Astrocyte (in vitro differentiated cells and primary cell): Measurements from ENCODE around the gene RIT1. TPM values are rescaled to one million over a fixed set of nuclear protein-coding genes. Genes with fewer than 3 reads are reported as not detected.

Experiments
- DNase-seq: peaks from one replicate; pipeline ENCODE4 v3.0.0-alpha.2; 2010; ENCODE audit warnings: low read depth
- FAIRE-seq: peaks from 2 replicates; lab custom pipeline; 2011; peaks lifted over from hg19 to GRCh38; lab: Jason Lieb, UNC
- H2AFZ ChIP-seq: 2 replicates; pipeline ENCODE4 v1.6.0; 2012; ENCODE audit warnings: low read depth, low read length, inconsistent platforms
- H3K27ac ChIP-seq: 2 replicates; pipeline ENCODE4 v1.5.1; 2011; ENCODE audit warnings: low read depth, low read length, inconsistent platforms
- H3K27me3 ChIP-seq: 2 replicates; pipeline ENCODE4 v1.6.0; 2011; ENCODE audit warnings: low read length, inconsistent platforms; ENCODE audit not compliant: insufficient read depth
- H3K36me3 ChIP-seq: 2 replicates; pipeline ENCODE4 v1.5.1; 2011; ENCODE audit warnings: low read length, inconsistent platforms; ENCODE audit not compliant: insufficient read depth
- H3K4me1 ChIP-seq: 2 replicates; pipeline ENCODE4 v1.5.1; 2011; ENCODE audit warnings: low read length, inconsistent platforms; ENCODE audit not compliant: insufficient read depth
- H3K4me2 ChIP-seq: 2 replicates; pipeline ENCODE4 v1.6.0; 2012; ENCODE audit warnings: low read length, inconsistent platforms
- H3K4me3 ChIP-seq: 2 replicates; pipeline ENCODE4 v1.5.1; 2011; ENCODE audit warnings: low read depth, mild to moderate bottlenecking, low read length, inconsistent platforms; ENCODE audit not compliant: insufficient read depth
- H3K79me2 ChIP-seq: 2 replicates; pipeline ENCODE4 v1.6.0; 2012; ENCODE audit warnings: mild to moderate bottlenecking, low read length, inconsistent platforms; ENCODE audit not compliant: insufficient read depth
- H3K9ac ChIP-seq: 2 replicates; pipeline ENCODE4 v1.6.0; 2012; ENCODE audit warnings: mild to moderate bottlenecking, low read length, inconsistent platforms
- H3K9me3 ChIP-seq: 2 replicates; pipeline ENCODE4 v1.5.1; 2012; ENCODE audit warnings: low read depth, mild to moderate bottlenecking, low read length, inconsistent platforms; ENCODE audit not compliant: insufficient read depth
- H4K20me1 ChIP-seq: 2 replicates; pipeline ENCODE4 v1.6.0; 2012; ENCODE audit warnings: low read length, inconsistent platforms; ENCODE audit not compliant: insufficient read depth
- H3K27ac Mint-ChIP-seq: one replicate; pipeline ENCODE4 v1.8.0; 2021; ENCODE audit warnings: mild to moderate bottlenecking, mixed read lengths; ENCODE audit not compliant: unreplicated experiment
- H3K27me3 Mint-ChIP-seq: one replicate; pipeline ENCODE4 v1.8.0; 2021; ENCODE audit warnings: low read depth, mixed read lengths; ENCODE audit not compliant: unreplicated experiment
- H3K36me3 Mint-ChIP-seq: one replicate; pipeline ENCODE4 v1.8.0; 2021; ENCODE audit warnings: low read depth, mixed read lengths; ENCODE audit not compliant: unreplicated experiment
- H3K4me1 Mint-ChIP-seq: one replicate; pipeline ENCODE4 v1.8.0; 2021; ENCODE audit warnings: low read depth, mixed read lengths; ENCODE audit not compliant: unreplicated experiment
- H3K4me3 Mint-ChIP-seq: one replicate; pipeline ENCODE4 v1.8.0; 2021; ENCODE audit warnings: mild to moderate bottlenecking, moderate library complexity, mixed read lengths; ENCODE audit not compliant: unreplicated experiment
- H3K9me3 Mint-ChIP-seq: one replicate; pipeline ENCODE4 v1.8.0; 2021; ENCODE audit warnings: mild to moderate bottlenecking, mixed read lengths; ENCODE audit not compliant: unreplicated experiment
- CTCF ChIP-seq: IDR thresholded peaks from 2 replicates; pipeline ENCODE4 v1.5.1; 2011; ENCODE audit warnings: low read depth, mild to moderate bottlenecking, inconsistent platforms, low read length, moderate library complexity; ENCODE audit not compliant: insufficient read depth
- EZH2 ChIP-seq: IDR thresholded peaks from 2 replicates; pipeline ENCODE4 v1.6.1; 2012; ENCODE audit warnings: mild to moderate bottlenecking, low read length, inconsistent platforms; ENCODE audit not compliant: insufficient read depth
- total RNA-seq: library from RNA; stranded (reverse); gene quantifications from 2 replicates; pipeline ENCODE4 v1.2.1, GENCODE V29; 2021

Gene RIT1
- total RNA-seq, 1 donor from 2014 or later = 59.4 TPM

DNA sequence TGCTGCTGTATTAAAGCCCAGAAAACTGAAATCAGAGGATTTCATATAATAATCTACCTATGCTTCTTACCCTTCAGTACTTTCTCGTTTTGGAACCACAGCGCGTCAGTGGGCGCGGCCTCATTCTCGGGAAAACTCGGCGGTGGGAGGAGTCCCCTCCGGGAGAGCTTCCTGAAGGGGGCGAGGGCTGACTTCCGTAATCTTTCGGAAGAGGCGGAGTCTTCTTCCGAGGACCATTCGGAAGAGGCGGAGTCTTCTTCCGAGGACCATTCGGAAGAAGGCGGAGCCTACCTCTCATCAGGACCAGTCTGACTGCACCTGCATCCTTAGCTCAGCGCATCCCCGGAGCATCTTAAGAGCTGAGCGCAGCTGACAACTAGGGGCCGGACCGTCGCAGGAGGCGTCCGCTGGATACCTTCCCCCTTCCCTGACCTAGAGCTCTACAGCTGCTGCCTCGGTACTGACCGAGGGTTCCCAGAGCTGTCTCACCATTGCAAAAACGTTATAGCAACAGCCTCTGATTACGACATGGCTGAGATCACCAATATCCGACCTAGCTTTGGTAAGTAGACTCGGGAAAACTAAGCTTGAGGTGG is 51.8 kb downstream of the RIT1 start, which contains the start of gene SYT11:
Gene SYT11 (plus strand): TSS at position 334 of the 596 bp plus-strand sequence. CDS start 195 bp downstream, at position 529.
- Histone ChIP-seq H3K9ac (peak within 1 kb of the TSS; percentile 90), H2AFZ (peak within 1 kb of the TSS; percentile 84)

GRCh38 chr1:155858800-155859233 is 52.3 kb downstream of the RIT1 start:
- H3K9me3 Mint-ChIP-seq = no peaks in the 10 kb centered on the region
- no peaks in the 10 kb centered on the region for H3K27me3 ChIP-seq
- peak; percentile 25 for DNase-seq
- peak overlapping the region; percentile 85 for H3K4me2 ChIP-seq
- peaks cover 2% of the 10 kb centered on the region for H3K36me3 ChIP-seq
- no peak for TF ChIP-seq EZH2
- no peak for TF ChIP-seq CTCF
- H3K27ac Mint-ChIP-seq = peak overlapping the region; percentile 84
- H3K27ac ChIP-seq = peak overlapping the region; percentile 75
- peak overlapping the region; percentile 63 for H3K4me3 ChIP-seq
- peaks cover 36% of the 10 kb centered on the region for H3K79me2 ChIP-seq
- H3K9me3 ChIP-seq = no peaks in the 10 kb centered on the region
- peaks cover 2% of the 10 kb centered on the region for H3K36me3 Mint-ChIP-seq
- H4K20me1 ChIP-seq = no peaks in the 10 kb centered on the region
- peak overlapping the region; percentile 86 for H3K4me3 Mint-ChIP-seq
- no peaks in the 10 kb centered on the region for H3K27me3 Mint-ChIP-seq
- H3K4me1 Mint-ChIP-seq = peaks cover 12% of the 10 kb centered on the region
- no peak for FAIRE-seq
- H2AFZ ChIP-seq = peak overlapping the region; percentile 48
- H3K9ac ChIP-seq = peak overlapping the region; percentile 75
- peaks cover 14% of the 10 kb centered on the region for H3K4me1 ChIP-seq

More for the DNA sequence above, 51.8 kb downstream of the RIT1 start, which contains the start of gene SYT11:
- FAIRE-seq (peak; percentile 86), DNase-seq (peak; percentile 90)
- Mint-ChIP-seq H3K4me1 (peaks cover 12% of the 10 kb centered on the region), H3K36me3 (peaks cover 2% of the 10 kb centered on the region), H3K27me3 (no peaks in the 10 kb centered on the region), H3K27ac (peak within 1 kb of the TSS; percentile 84), H3K9me3 (no peaks in the 10 kb centered on the region), H3K4me3 (peak within 1 kb of the TSS; percentile 86)
- Histone ChIP-seq H3K4me1 (peaks cover 14% of the 10 kb centered on the region), H3K27me3 (no peaks in the 10 kb centered on the region), H3K9me3 (no peaks in the 10 kb centered on the region), H4K20me1 (no peaks in the 10 kb centered on the region), H3K4me2 (peak within 1 kb of the TSS; percentile 85), H3K36me3 (no peaks in the 10 kb centered on the region), H3K79me2 (peaks cover 33% of the 10 kb centered on the region), H3K27ac (peak within 1 kb of the TSS; percentile 96), H3K4me3 (peak within 1 kb of the TSS; percentile 63)
- TF ChIP-seq EZH2 = no peak
- TF ChIP-seq CTCF = no peak
